ENCODE measurements around the gene MRPL53.

- no peak for TF ChIP-seq POLR2AphosphoS5 (IDR thresholded peaks at IDR 0.05; ENCODE audit: low read depth, low read length)
- TF ChIP-seq CEBPB (IDR thresholded peaks at IDR 0.05; ENCODE audit: low read depth): no peak
- no peak for TF ChIP-seq YY1 (IDR thresholded peaks at IDR 0.05; ENCODE audit: extremely low read depth, insufficient replicate concordance, low read depth, low read length)
- TF ChIP-seq ZFX (IDR thresholded peaks at IDR 0.05): no peak
- no peak for TF ChIP-seq CTCF (IDR thresholded peaks at IDR 0.05 in 2 of 3, conservative IDR thresholded peaks at IDR 0.05 in 1 of 3; ENCODE audit: borderline replicate concordance in 1 of 3, insufficient read depth in 1 of 3, low read depth in 2 of 3, low read length in 2 of 3)
- TF ChIP-seq SP1 (IDR thresholded peaks at IDR 0.05; ENCODE audit: low read depth): no peak
- TF ChIP-seq SRF (IDR thresholded peaks at IDR 0.05; ENCODE audit: low read depth): no peak
- TF ChIP-seq RAD21 (IDR thresholded peaks at IDR 0.05; ENCODE audit: low read depth): no peak
- no peak for TF ChIP-seq EZH2 (IDR thresholded peaks at IDR 0.05)
- no peak for TF ChIP-seq JUND (IDR thresholded peaks at IDR 0.05)
- TF ChIP-seq REST (IDR thresholded peaks at IDR 0.05; ENCODE audit: low read depth): no peak
- TF ChIP-seq ATF3 (IDR thresholded peaks at IDR 0.05): no peak
Measured at GRCh38 chr2:74481431-74481830, 9.0 kb upstream of the MRPL53 start.
